Neural progenitor cell (in vitro differentiated cells): ENCODE data around the gene DUS1L.

Experiments used
- CTCF ChIP-seq: fragments of 200-600 bp; sonication (generic); IDR thresholded peaks from 2 replicates; pipeline ENCODE4 v1.5.1; 2017; ENCODE audit warnings: antibody characterized with exemption, mild to moderate bottlenecking
- EZH2 ChIP-seq: fragments of 200-600 bp; sonication (generic); IDR thresholded peaks from 2 replicates; pipeline ENCODE4 v1.6.1; 2017; ENCODE audit warnings: antibody characterized with exemption, mild to moderate bottlenecking, moderate library complexity

- TF ChIP-seq CTCF (no peak), EZH2 (no peak)
Measured at GRCh38 chr17:82065193-82065637, 389 bp downstream of the DUS1L start.
